ENCODE data around the gene PTGER2. TPM values are rescaled to one million over a fixed set of nuclear protein-coding genes. Genes with fewer than 3 reads are reported as not detected.

Gene PTGER2
- total RNA-seq, 3 donors from 2014 or later (not counting 1 experiment from before 2014, with no cell fraction given): 55.3 to 67.9 (median 60.6) TPM

- 34% methylated on average over 3 of the region's 3 CpGs for WGBS (ENCODE audit: insufficient coverage)
- ATAC-seq (no peak), DNase-seq (no peak)
- peaks cover 66% of the 10 kb centered on the region for H3K36me3 ChIP-seq (ENCODE audit: control insufficient read depth, insufficient read depth, low read length)
- H3K27ac ChIP-seq (ENCODE audit: low read length): no peak overlapping the region
- H3K27ac Mint-ChIP-seq: peak overlapping the region; percentile 95 to 100
- no peak overlapping the region for H3K4me3 Mint-ChIP-seq
- no peaks in the 10 kb centered on the region for H3K27me3 ChIP-seq (ENCODE audit: control insufficient read depth, insufficient read depth, low read length)
- no peaks in the 10 kb centered on the region for H3K9me3 ChIP-seq (ENCODE audit: control insufficient read depth, insufficient read depth, low read length)
- H3K9me3 Mint-ChIP-seq: no peaks in the 10 kb centered on the region
- H3K4me1 ChIP-seq (ENCODE audit: control insufficient read depth, insufficient read depth, low read length): peaks cover 26% of the 10 kb centered on the region
- no peaks in the 10 kb centered on the region for H3K27me3 Mint-ChIP-seq (ENCODE audit: low read depth in 2 of 2)
- peaks cover 22% of the 10 kb centered on the region for H3K36me3 Mint-ChIP-seq
- intact Hi-C loops (cut with micrococcal nuclease): no loop called here
- peaks cover 82 to 91% of the 10 kb centered on the region in 2 donors for H3K4me1 Mint-ChIP-seq
- TF ChIP-seq, protein P1, sequence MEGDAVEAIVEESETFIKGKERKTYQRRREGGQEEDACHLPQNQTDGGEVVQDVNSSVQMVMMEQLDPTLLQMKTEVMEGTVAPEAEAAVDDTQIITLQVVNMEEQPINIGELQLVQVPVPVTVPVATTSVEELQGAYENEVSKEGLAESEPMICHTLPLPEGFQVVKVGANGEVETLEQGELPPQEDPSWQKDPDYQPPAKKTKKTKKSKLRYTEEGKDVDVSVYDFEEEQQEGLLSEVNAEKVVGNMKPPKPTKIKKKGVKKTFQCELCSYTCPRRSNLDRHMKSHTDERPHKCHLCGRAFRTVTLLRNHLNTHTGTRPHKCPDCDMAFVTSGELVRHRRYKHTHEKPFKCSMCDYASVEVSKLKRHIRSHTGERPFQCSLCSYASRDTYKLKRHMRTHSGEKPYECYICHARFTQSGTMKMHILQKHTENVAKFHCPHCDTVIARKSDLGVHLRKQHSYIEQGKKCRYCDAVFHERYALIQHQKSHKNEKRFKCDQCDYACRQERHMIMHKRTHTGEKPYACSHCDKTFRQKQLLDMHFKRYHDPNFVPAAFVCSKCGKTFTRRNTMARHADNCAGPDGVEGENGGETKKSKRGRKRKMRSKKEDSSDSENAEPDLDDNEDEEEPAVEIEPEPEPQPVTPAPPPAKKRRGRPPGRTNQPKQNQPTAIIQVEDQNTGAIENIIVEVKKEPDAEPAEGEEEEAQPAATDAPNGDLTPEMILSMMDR (IDR thresholded peaks at IDR 0.05): no peak
- no peak overlapping the region for H3K4me3 ChIP-seq (ENCODE audit: low read length)
Observed at GRCh38 chr14:52275372-52275771, 38.7 kb upstream of the PTGER2 start.

- H3K4me3 ChIP-seq (ENCODE audit: low read length): no peak overlapping the region
- Mint-ChIP-seq H3K36me3 (peaks cover 23% of the 10 kb centered on the region), H3K4me1 (peaks cover 95% of the 10 kb centered on the region in 2 donors), H3K9me3 (no peaks in the 10 kb centered on the region), H3K27me3 (ENCODE audit: low read depth in 2 of 2) (no peaks in the 10 kb centered on the region), H3K4me3 (peak overlapping the region; percentile 50), H3K27ac (peak overlapping the region; percentile 95 to 100)
- H3K27me3 ChIP-seq (ENCODE audit: control insufficient read depth, insufficient read depth, low read length): no peaks in the 10 kb centered on the region
- 79% methylated on average over 4 of the region's 4 CpGs for WGBS (ENCODE audit: insufficient coverage)
- no peak overlapping the region for H3K27ac ChIP-seq (ENCODE audit: low read length)
- H3K4me1 ChIP-seq (ENCODE audit: control insufficient read depth, insufficient read depth, low read length): peaks cover 27% of the 10 kb centered on the region
- DNase-seq: no peak
- H3K36me3 ChIP-seq (ENCODE audit: control insufficient read depth, insufficient read depth, low read length): peaks cover 65% of the 10 kb centered on the region
- H3K9me3 ChIP-seq (ENCODE audit: control insufficient read depth, insufficient read depth, low read length): no peaks in the 10 kb centered on the region
- no peak for ATAC-seq
- intact Hi-C loops (cut with micrococcal nuclease): no loop called here
- TF ChIP-seq, protein P1 (IDR thresholded peaks at IDR 0.05): no peak
Observed at GRCh38 chr14:52277552-52277951, 36.6 kb upstream of the PTGER2 start.

GRCh38 chr14:52279408-52279807 lies 34.7 kb upstream of the PTGER2 start:
- H3K4me3 Mint-ChIP-seq: peak overlapping the region; percentile 68
- ATAC-seq (peak in 2 of 3 donors; percentile 30 to 37), DNase-seq (no peak)
- no peaks in the 10 kb centered on the region for H3K9me3 Mint-ChIP-seq
- intact Hi-C loops (cut with micrococcal nuclease): no loop called here
- peak overlapping the region; percentile 88 to 89 for H3K27ac Mint-ChIP-seq
- Histone ChIP-seq H3K4me1 (ENCODE audit: control insufficient read depth, insufficient read depth, low read length) (peaks cover 12% of the 10 kb centered on the region), H3K9me3 (ENCODE audit: control insufficient read depth, insufficient read depth, low read length) (no peaks in the 10 kb centered on the region), H3K27ac (ENCODE audit: low read length) (no peak overlapping the region), H3K36me3 (ENCODE audit: control insufficient read depth, insufficient read depth, low read length) (peaks cover 56% of the 10 kb centered on the region), H3K27me3 (ENCODE audit: control insufficient read depth, insufficient read depth, low read length) (no peaks in the 10 kb centered on the region), H3K4me3 (ENCODE audit: low read length) (no peak overlapping the region)
- no peaks in the 10 kb centered on the region for H3K27me3 Mint-ChIP-seq (ENCODE audit: low read depth in 2 of 2)
- TF ChIP-seq, protein P1 (IDR thresholded peaks at IDR 0.05): no peak
- WGBS (ENCODE audit: insufficient coverage): 17% methylated on average over 2 of the region's 3 CpGs
- H3K36me3 Mint-ChIP-seq: peaks cover 23% of the 10 kb centered on the region
- peaks cover 85 to 89% of the 10 kb centered on the region in 2 donors for H3K4me1 Mint-ChIP-seq

DNA sequence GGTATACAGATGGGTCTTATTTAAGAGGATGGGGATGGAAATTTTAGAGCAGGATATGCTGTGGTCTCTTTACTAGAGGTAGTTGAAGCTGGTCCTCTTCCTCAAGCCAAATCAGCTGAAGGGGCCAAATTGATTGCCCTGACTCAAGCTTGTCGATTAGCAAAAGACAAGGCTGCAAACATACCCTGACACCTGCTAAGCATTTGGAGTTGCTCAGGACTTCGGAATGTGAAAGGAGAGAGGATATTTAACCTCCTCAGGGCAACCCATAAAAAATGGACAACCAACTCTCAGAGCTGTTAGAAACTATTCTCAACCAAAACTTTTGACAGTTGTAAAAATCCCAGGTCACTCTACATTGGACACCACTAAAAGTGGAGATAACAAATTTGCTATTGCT lies 31.0 kb upstream of the PTGER2 start:
- Histone ChIP-seq H3K36me3 (ENCODE audit: control insufficient read depth, insufficient read depth, low read length) (peaks cover 22% of the 10 kb centered on the region), H3K4me3 (ENCODE audit: low read length) (no peak overlapping the region), H3K4me1 (ENCODE audit: control insufficient read depth, insufficient read depth, low read length) (peaks cover 22% of the 10 kb centered on the region), H3K27ac (ENCODE audit: low read length) (no peak overlapping the region), H3K27me3 (ENCODE audit: control insufficient read depth, insufficient read depth, low read length) (no peaks in the 10 kb centered on the region), H3K9me3 (ENCODE audit: control insufficient read depth, insufficient read depth, low read length) (peaks cover 15% of the 10 kb centered on the region)
- 100% methylated on average over 2 of the region's 2 CpGs for WGBS (ENCODE audit: insufficient coverage)
- Mint-ChIP-seq H3K4me1 (peaks cover 69 to 86% of the 10 kb centered on the region in 2 donors), H3K36me3 (peaks cover 29% of the 10 kb centered on the region), H3K27ac (peak overlapping the region; percentile 88 to 89), H3K9me3 (peaks cover 10% of the 10 kb centered on the region in 2 donors), H3K27me3 (ENCODE audit: low read depth in 2 of 2) (no peaks in the 10 kb centered on the region), H3K4me3 (no peak overlapping the region)
- TF ChIP-seq, protein P1 (IDR thresholded peaks at IDR 0.05): no peak
- intact Hi-C loops (cut with micrococcal nuclease): no loop called here
- no peak for DNase-seq
- no peak for ATAC-seq

Data from natural killer cell (primary cell).